Smooth muscle cell (in vitro differentiated cells): ENCODE data around the gene C1orf216. TPM values are rescaled to one million over a fixed set of nuclear protein-coding genes. Genes with fewer than 3 reads are reported as not detected.

Experiments used
- DNase-seq: peaks from one replicate; lab custom pipeline; 2025; ENCODE audit not compliant: unreplicated experiment; lab: John Stamatoyannopoulos, UW
- H2AFZ ChIP-seq: fragments of 200-600 bp; sonication (generic); 2 replicates; pipeline ENCODE4 v1.6.0; 2016; ENCODE audit warnings: antibody characterized with exemption, low read depth, mild to moderate bottlenecking
- H3F3A ChIP-seq: fragments of 200-600 bp; sonication (generic); 2 replicates; pipeline ENCODE4 v1.6.0; 2017; ENCODE audit warnings: antibody characterized with exemption, low read depth
- H3K27ac ChIP-seq: fragments of 200-600 bp; sonication (generic); 2 replicates; pipeline ENCODE4 v1.5.1; 2016; ENCODE audit warnings: low read depth, mild to moderate bottlenecking
- H3K27me3 ChIP-seq: fragments of 200-600 bp; sonication (generic); 2 replicates; pipeline ENCODE4 v1.6.1; 2016; ENCODE audit warnings: low read depth, mild to moderate bottlenecking
- H3K36me3 ChIP-seq: fragments of 200-600 bp; sonication (generic); 2 replicates; pipeline ENCODE4 v1.5.1; 2016; ENCODE audit warnings: low read depth
- H3K4me1 ChIP-seq: fragments of 200-600 bp; sonication (generic); 2 replicates; pipeline ENCODE4 v1.5.1; 2016; ENCODE audit warnings: low read depth
- H3K4me2 ChIP-seq: fragments of 200-600 bp; sonication (generic); 2 replicates; pipeline ENCODE4 v1.6.0; 2016; ENCODE audit warnings: mild to moderate bottlenecking
- H3K4me3 ChIP-seq: fragments of 200-600 bp; sonication (generic); 2 replicates; pipeline ENCODE4 v1.5.1; 2016; ENCODE audit warnings: mild to moderate bottlenecking
- H3K79me2 ChIP-seq: fragments of 200-600 bp; sonication (generic); 2 replicates; pipeline ENCODE4 v1.6.0; 2016; ENCODE audit warnings: low read depth, mild to moderate bottlenecking
- H3K9ac ChIP-seq: fragments of 200-600 bp; sonication (generic); 2 replicates; pipeline ENCODE4 v1.6.0; 2016; ENCODE audit warnings: low read depth
- H3K9me3 ChIP-seq: fragments of 200-600 bp; sonication (generic); replicated peaks from 2 replicates; pipeline ENCODE4 v1.5.1; 2016; ENCODE audit warnings: low read depth
- H4K20me1 ChIP-seq: fragments of 200-600 bp; sonication (generic); 2 replicates; pipeline ENCODE4 v1.6.0; 2016; ENCODE audit warnings: low read depth
- WGBS: methylation state at CpG from one replicate; pipeline ENCODE4 v1.1.7; 2016; ENCODE audit warnings: low lambda C conversion rate; 5-methylcytosine and 5-hydroxymethylcytosine counted together
- polyA plus RNA-seq: library from polyadenylated mRNA; unstranded; fragments of >200 nt; fragmentation: Nextera tagmentation; extraction: Ambion mirVana; gene quantifications from 2 replicates; pipeline ENCODE4 v1.2.1, GENCODE V29; 2016
- total RNA-seq: library from RNA; depleted of rRNA; stranded (reverse); fragments of >200 nt; gene quantifications from 2 replicates; pipeline ENCODE4 v1.2.3, GENCODE V29; 2014
- TF ChIP-seq, protein P1 (sequence below): fragments of 200-600 bp; sonication (generic); IDR thresholded peaks from 2 replicates; pipeline ENCODE4 v1.5.1; 2017; ENCODE audit warnings: borderline replicate concordance, mild to moderate bottlenecking, antibody characterized with exemption; ENCODE audit not compliant: insufficient read depth, poor library complexity, severe bottlenecking

The C1orf216 gene, protein sequence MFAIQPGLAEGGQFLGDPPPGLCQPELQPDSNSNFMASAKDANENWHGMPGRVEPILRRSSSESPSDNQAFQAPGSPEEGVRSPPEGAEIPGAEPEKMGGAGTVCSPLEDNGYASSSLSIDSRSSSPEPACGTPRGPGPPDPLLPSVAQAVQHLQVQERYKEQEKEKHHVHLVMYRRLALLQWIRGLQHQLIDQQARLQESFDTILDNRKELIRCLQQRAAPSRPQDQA
- total RNA-seq (4.5 and 7.5 TPM in 2 replicates), polyA plus RNA-seq (9.4 and 9.7 TPM in 2 replicates)

DNA sequence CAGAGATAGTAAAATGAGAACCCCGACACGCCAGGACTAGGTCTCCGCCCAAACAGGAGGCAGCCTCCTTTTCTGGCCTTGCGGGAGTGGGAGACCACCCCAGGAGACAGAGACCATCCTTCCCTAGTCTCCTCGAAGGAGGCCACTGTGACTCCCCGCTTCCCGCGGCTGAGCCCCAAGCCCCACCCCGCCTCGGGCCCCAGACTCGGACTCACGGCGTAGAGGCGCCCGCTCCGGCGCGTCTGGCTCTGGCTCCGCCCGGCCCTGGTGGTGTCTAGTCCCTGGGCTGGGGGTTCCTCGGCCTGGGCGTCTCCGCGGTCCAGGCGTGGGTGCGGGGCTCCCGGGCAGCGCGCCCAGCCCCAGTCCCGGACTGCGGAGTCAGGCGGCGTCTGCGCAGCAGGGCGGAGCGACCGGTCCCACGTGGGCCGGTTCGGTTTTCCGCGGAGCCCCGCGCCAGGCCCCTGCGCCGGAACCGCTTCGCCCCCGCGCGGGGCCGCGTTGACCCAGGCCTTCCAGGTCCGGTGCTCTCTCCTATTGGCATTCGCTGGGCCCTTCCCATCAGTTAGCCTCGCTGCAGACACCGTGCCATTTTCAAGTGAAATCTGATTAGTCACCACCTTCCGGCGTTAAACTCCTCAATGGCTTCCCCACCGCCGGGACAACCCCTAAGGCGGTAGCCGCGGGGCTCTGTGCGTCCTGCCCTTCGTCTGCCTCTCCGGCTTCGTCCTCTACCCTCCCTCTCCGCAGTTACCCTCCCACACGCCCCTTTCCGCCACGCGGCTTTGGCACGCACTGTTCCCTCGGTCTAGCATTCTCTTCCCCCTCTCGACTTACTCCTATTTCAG is at the start of gene C1orf216:
Gene C1orf216 (minus strand): TSS at position 393 of the 845 bp plus-strand sequence. CDS start 2,563 bp downstream, outside the sequence.
- Histone ChIP-seq H3K4me3 (peak within 1 kb of the TSS; percentile 68), H3K27me3 (no peaks in the 10 kb centered on the region), H3F3A (peaks cover 3% of the 10 kb centered on the region), H4K20me1 (peaks cover 41% of the 10 kb centered on the region), H3K27ac (peak within 1 kb of the TSS; percentile 61), H3K9ac (peak within 1 kb of the TSS; percentile 72), H3K36me3 (no peaks in the 10 kb centered on the region), H3K79me2 (peaks cover 25% of the 10 kb centered on the region), H3K9me3 (no peaks in the 10 kb centered on the region), H2AFZ (peak within 1 kb of the TSS; percentile 98), H3K4me2 (peak within 1 kb of the TSS; percentile 98), H3K4me1 (peaks cover 9% of the 10 kb centered on the region)
- TF ChIP-seq, protein P1, sequence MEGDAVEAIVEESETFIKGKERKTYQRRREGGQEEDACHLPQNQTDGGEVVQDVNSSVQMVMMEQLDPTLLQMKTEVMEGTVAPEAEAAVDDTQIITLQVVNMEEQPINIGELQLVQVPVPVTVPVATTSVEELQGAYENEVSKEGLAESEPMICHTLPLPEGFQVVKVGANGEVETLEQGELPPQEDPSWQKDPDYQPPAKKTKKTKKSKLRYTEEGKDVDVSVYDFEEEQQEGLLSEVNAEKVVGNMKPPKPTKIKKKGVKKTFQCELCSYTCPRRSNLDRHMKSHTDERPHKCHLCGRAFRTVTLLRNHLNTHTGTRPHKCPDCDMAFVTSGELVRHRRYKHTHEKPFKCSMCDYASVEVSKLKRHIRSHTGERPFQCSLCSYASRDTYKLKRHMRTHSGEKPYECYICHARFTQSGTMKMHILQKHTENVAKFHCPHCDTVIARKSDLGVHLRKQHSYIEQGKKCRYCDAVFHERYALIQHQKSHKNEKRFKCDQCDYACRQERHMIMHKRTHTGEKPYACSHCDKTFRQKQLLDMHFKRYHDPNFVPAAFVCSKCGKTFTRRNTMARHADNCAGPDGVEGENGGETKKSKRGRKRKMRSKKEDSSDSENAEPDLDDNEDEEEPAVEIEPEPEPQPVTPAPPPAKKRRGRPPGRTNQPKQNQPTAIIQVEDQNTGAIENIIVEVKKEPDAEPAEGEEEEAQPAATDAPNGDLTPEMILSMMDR, result no peak
- WGBS, result 2% methylated on average over 72 of the region's 76 CpGs
- DNase-seq, result peak; percentile 54

DNA sequence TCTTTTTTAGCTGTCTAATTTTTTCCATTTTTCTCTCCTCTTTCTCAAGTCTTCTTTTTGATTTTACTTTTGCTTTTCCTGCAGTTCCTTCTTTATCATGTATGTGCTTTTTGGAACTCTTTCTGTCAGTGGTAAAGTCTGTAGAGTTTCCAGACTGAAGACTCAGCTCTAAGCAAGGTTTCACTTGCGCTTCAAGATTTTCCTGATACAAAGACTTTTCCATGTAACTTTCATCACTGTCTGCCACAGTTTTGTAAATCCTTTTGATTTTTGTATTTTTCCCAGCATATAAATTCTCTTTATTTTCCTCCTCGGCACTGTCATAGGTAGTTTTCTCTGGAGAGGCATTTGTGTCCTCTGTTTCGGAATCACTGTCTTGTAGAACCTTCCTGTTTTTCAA is 45.6 kb upstream of the C1orf216 start:
- H2AFZ ChIP-seq, result no peak overlapping the region

DNA sequence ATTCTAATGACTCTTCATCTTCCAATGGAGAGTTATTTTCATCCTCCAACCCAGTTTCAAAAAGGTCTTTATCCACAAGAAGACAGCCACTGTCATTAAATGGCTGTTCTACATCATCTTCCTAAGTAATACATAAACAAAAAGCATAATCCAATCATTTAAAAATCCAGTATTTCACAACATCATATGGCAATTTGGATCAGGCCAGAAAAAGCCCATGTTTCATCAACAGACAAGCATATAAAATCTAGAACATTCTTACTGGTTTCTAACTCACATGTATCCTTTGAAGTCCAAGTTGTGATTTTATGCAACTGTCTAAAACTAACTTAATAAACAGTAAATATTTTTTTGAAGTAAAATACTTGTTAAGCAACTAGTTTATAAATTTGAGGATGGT is 44.5 kb upstream of the C1orf216 start:
- no peak overlapping the region for H2AFZ ChIP-seq
- H3K9ac ChIP-seq, result no peak overlapping the region
- TF ChIP-seq, protein P1, result no peak
- no peaks in the 10 kb centered on the region for H3K27me3 ChIP-seq
- H3K4me3 ChIP-seq, result no peak overlapping the region
- H3K27ac ChIP-seq, result no peak overlapping the region
- H3K4me2 ChIP-seq, result no peak overlapping the region
- no peaks in the 10 kb centered on the region for H3K9me3 ChIP-seq
- H3K4me1 ChIP-seq, result no peaks in the 10 kb centered on the region
- no peaks in the 10 kb centered on the region for H3F3A ChIP-seq
- DNase-seq, result no peak
- H3K79me2 ChIP-seq, result peaks cover 17% of the 10 kb centered on the region
- H4K20me1 ChIP-seq, result no peaks in the 10 kb centered on the region
- H3K36me3 ChIP-seq, result no peaks in the 10 kb centered on the region

More for the DNA sequence above, 45.6 kb upstream of the C1orf216 start:
- Histone ChIP-seq H3K4me1 (peaks cover 6% of the 10 kb centered on the region), H3F3A (no peaks in the 10 kb centered on the region), H3K27me3 (no peaks in the 10 kb centered on the region), H3K36me3 (no peaks in the 10 kb centered on the region), H3K4me2 (no peak overlapping the region), H3K9me3 (no peaks in the 10 kb centered on the region), H3K27ac (no peak overlapping the region), H3K9ac (no peak overlapping the region), H3K4me3 (no peak overlapping the region), H4K20me1 (no peaks in the 10 kb centered on the region), H3K79me2 (peaks cover 21% of the 10 kb centered on the region)
- no peak for DNase-seq
- 95% methylated on average over 3 of the region's 3 CpGs for WGBS
- TF ChIP-seq, protein P1, result no peak
